Articular chondrocyte of knee joint (primary cell): ENCODE results near the gene TSSK1B. TPM values are rescaled to one million over a fixed set of nuclear protein-coding genes. Genes with fewer than 3 reads are reported as not detected.

Source experiments
- total RNA-seq: library from RNA; depleted of rRNA; stranded (reverse); fragments of >200 nt; gene quantifications from 2 replicates; pipeline ENCODE4 v1.2.3, GENCODE V29; 2012

The TSSK1B gene, protein sequence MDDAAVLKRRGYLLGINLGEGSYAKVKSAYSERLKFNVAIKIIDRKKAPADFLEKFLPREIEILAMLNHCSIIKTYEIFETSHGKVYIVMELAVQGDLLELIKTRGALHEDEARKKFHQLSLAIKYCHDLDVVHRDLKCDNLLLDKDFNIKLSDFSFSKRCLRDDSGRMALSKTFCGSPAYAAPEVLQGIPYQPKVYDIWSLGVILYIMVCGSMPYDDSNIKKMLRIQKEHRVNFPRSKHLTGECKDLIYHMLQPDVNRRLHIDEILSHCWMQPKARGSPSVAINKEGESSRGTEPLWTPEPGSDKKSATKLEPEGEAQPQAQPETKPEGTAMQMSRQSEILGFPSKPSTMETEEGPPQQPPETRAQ
- total RNA-seq = 0.43 and 0.52 TPM in 2 replicates

DNA sequence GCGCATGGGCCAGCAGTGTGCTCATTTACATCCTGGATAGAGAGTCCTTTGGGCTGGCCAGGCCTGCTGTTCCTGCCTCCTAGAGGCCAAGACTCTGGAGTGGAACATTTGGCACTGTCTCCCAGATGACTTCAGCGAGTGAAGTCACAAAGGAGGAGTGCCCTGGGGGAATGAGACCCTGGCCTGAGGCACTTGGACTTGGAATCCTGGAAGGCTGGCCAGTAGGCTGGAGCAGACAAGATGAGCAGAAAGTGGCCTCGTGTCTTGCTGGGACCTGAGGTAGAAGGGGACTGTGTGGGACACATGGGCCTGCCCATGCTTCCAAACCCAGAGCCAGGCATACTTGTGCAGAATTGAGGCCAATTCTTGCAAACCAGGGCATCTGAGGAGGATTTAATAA, at the start of gene TSSK1B:
TSSK1B (minus strand) TSS at position 101 of the 400 bp plus-strand sequence. CDS start 150 bp downstream, outside the sequence.

Other genes starting within 250 kb of the TSSK1B start
- gene MCC, start 53.5 kb upstream of the TSSK1B start, total RNA-seq = 39.5 and 43.6 TPM in 2 replicates
- 29.2 and 38.5 TPM in 2 replicates for gene YTHDC2, start 78.7 kb upstream of the TSSK1B start, total RNA-seq